GM21528 (cell line): ENCODE measurements around the gene ZNF789.
"Not testable (repeated sequence)": the region's sequence is repeated elsewhere in the genome, so short reads cannot be mapped to it uniquely, and the experiment has no call there.

Experiments used
- ATAC-seq: cut with Tn5 transposase; IDR thresholded peaks from one replicate; pipeline ENCODE4 v1.9.1; 2021; ENCODE audit warnings: mild to moderate bottlenecking, moderate library complexity; ENCODE audit not compliant: unreplicated experiment, low FRiP score

Gene ZNF789

DNA sequence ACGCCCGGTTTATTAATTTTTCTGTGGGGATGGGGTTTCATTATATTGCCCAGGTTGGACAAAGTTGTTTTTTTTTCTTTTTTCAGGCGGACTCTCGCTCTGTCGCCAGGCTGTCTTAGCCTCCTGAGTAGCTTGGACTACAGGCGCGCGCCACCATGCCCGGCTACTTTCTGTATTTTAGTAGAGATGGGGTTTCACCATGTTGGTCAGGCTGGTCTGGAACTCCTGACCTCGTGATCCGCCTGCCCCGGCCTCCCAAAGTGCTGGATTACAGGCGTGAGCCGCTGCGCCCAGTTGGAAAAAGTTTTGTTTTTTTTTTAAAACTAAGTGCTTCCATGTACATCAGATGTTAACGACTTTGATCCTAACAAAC lies 27.9 kb downstream of the ZNF789 start:
- ATAC-seq, result no peak

DNA sequence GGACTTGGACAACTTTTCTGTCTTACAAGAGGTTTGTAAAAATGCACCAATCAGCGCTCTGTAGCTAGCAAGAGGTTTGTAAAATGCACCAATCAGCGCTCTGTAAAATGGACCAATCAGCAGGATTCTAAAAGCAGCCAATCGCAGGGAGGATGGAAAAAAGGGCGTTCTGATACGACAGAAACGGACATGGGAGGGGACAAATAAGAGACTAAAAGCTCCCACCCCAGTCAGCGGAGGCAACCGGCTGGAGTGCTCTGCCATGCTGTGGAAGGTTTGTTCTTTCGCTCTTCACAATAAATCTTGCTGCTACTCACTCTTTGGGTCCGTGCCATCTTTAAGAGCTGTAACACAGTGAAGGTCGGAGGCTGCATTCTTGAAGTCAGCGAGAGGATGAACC lies 28.5 kb downstream of the ZNF789 start:
- not testable (repeated sequence) for ATAC-seq

DNA sequence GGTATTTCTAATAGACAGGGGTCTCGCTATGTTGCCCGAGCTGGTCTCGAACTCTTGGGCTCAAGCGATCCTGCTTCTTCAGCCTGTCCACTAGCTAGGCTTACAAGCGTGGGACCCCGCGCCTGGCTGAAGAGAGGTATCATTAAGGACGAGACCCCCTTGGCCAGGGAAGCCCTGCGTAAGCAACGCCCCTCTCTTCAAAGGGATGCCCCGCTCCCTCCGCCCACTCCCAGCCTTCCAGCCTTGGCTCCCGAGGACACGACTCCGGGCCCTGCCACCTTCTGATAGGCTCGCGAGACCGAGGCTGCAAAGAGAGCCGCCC lies 31.6 kb downstream of the ZNF789 start:
- ATAC-seq, result peak; percentile 1

DNA sequence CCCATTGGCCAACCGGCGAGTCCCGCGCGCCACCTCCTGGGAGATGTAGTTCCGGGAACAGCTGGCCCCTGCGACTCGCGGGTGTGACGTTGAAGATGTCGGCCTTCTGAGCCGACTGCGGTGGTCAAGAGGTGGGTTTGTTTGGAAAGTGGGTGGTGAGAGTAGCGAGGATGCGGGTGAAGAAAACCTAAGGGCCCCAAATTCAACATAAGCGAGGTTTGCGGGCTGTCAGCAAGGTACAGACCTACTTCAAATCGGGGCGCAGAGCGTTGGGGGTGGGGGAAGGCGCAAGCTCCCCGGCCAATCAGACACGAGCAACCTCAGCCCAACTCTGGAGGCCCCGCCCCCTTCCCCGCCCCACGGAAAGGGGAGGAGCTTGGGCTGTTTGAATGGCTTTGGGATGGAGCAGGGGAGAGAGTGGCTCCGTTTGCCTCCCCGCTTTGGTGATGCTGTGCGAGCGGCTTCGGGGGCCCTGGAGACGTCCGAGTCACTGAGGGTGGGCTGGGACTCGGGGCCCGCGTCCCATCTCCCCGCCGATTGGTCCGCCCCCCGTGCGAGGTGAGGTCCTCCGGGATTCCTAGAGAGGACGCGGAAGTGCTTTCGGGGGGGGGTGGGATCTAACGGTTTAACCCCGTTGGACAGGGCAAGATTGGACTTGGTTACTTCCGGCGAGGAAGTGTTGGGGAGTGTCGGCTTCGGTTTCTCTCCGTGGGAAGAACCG lies 32.1 kb downstream of the ZNF789 start, which contains the start of gene ZKSCAN5:
ZKSCAN5 (plus strand) TSS at position 60 of the 721 bp plus-strand sequence. CDS start 1,383 bp downstream, outside the sequence.
- ATAC-seq, result peak; percentile 81

DNA sequence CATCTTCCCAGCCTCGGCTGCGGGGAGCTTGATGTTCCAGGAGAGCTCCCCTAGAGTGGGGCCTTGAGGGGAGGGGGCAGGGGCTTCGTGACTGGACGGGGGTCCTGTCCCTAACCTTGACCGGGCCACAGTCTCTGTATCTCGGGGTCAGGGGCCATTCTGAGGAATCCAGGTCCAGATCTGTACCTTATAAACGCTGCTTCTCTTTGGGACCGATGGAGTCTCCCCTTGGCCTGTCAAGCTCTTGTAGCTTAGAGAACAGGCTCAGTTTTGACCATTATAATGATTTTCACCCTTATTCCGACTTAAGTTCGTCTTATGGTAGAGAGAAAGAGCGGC lies 32.6 kb downstream of the ZNF789 start:
- peak; percentile 6 for ATAC-seq

DNA sequence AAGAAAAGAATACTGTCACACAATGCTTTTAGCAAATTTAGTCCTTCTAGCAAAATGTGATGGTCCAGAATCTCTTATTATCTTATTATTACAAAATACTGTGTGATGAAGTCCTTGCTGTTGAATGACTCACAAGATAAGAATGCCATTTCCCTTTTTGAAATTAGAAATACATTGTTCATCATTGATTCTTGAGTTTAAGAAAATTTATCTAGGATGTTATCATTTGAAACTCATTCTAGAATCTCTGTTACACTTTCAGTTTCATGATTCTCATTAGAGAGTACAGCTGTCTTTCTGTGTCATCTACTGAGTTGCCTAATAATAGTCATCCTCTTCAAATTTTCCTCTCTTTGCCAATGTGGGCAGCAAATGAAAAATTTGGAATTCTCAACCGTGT lies 41.4 kb downstream of the ZNF789 start:
- no peak for ATAC-seq

DNA sequence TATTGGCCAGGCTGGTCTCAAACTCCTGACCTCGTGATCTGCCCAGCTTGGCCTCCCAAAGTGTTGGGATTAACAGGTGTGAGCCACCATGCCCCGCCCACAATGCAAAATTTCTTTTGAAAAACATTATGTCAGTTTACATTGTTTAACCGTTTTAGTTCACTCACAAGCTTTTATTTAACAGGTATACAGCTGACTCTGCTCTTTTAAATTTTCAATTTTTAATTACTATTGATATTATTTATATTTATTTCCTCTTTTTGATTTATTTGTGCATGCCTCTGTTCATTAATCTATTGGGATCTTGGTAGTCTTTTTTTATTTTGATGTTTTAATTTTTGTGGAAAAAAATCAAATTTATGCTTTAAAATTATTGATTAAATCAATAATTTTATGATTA lies 48.7 kb downstream of the ZNF789 start:
- no peak for ATAC-seq

DNA sequence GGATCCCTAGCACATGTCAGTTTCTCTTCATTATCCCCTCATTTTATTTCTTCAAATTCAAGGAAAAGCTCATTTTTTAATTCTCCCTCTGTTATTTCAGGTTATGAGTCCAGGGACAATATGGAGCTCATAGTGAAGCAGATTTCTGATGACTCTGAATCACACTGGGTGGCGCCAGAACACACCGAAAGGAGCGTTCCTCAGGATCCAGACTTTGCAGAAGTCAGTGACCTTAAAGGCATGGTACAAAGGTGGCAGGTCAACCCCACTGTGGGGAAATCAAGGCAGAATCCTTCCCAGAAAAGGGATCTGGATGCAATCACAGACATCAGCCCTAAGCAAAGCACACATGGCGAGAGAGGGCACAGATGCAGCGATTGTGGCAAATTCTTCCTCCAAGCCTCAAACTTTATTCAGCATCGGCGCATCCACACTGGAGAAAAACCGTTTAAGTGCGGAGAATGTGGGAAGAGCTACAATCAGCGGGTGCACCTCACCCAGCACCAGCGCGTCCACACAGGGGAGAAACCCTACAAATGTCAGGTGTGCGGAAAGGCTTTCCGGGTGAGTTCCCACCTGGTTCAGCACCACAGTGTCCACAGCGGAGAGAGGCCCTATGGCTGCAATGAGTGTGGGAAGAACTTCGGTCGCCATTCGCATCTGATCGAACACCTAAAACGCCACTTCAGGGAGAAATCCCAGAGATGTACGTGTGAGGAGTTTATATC lies 53.2 kb downstream of the ZNF789 start:
- no peak for ATAC-seq

DNA sequence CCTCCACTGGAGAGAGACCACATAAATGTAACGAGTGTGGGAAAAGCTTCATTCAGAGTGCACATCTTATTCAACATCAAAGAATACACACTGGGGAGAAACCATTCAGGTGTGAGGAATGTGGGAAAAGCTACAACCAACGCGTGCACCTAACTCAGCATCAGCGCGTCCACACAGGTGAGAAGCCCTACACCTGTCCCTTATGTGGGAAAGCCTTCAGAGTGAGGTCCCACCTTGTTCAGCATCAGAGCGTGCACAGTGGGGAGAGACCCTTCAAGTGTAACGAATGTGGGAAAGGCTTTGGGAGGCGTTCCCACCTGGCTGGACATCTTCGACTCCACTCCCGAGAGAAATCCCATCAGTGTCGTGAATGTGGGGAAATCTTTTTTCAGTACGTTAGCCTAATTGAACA lies 58.7 kb downstream of the ZNF789 start:
- no peak for ATAC-seq

DNA sequence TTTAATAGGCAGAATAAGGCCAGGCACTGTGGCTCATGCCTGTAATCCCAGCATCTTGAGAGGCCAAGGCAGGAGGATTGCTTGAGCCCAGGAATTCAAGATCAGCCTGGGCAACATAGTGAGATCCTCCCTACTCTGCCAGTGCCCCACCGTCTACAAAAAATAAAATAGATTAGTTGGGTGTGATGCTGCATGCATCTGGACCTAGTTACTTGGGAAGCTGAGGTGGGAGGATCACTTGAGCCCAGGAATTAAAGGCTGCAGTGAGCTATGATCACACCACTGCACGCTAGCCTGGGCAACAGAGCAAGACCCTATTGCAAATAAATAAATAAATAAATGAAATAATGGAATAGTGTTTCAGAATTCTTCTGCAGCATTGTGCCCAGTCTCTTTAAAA lies 63.0 kb downstream of the ZNF789 start:
- ATAC-seq, result no peak
